Endothelial cell of umbilical vein (primary cell): Measurements from ENCODE around the gene ADAMTSL2. TPM values are rescaled to one million over a fixed set of nuclear protein-coding genes. Genes with fewer than 3 reads are reported as not detected.

ENCODE experiments used
- BruUV-seq: library from RNA; stranded (reverse); fragments of 400-500 nt; replicated peaks from 2 replicates; lab custom pipeline; 2021; lab: Mats Ljungman, UMichigan
- CTCF ChIA-PET: fragments of 300-600, 350-600 bp; sonication (Branson Sonifier 250); formaldehyde crosslinking; loops from one replicate; lab custom pipeline; 2021; ENCODE audit warnings: antibody characterized with exemption, inconsistent platforms; lab: Charles Lee
- POLR2A ChIA-PET: fragments of 300-600, 350-600 bp; sonication (Branson Sonifier 250); formaldehyde crosslinking; loops from one replicate; lab custom pipeline; 2021; ENCODE audit warnings: antibody characterized with exemption, inconsistent platforms; lab: Charles Lee
- DNase-seq: peaks from one replicate; pipeline ENCODE4 v3.0.0-alpha.2; 2011; ENCODE audit warnings: low read depth, low spot score
- FAIRE-seq: peaks from 2 replicates; lab custom pipeline; 2011; peaks lifted over from hg19 to GRCh38; lab: Jason Lieb, UNC
- H2AFZ ChIP-seq: 2 replicates; pipeline ENCODE4 v1.6.0; 2012; ENCODE audit warnings: low read depth, low read length, control low read depth, inconsistent platforms
- H3K27ac ChIP-seq: 2 replicates; pipeline ENCODE4 v1.5.1; 2011; ENCODE audit warnings: low read depth, mild to moderate bottlenecking, control low read depth, low read length, moderate library complexity; ENCODE audit not compliant: insufficient read depth
- H3K27me3 ChIP-seq, 2 experiments: 2 replicates each; pipeline versions ENCODE4 v1.6.0 to v1.6.1; 2011; ENCODE audit warnings: low read length in 2 of 2, mixed read lengths in 1 of 2; ENCODE audit not compliant: control insufficient read depth in 2 of 2, insufficient read depth in 2 of 2
- H3K36me3 ChIP-seq, 2 experiments: 2 replicates in 1 of 2; 3 replicates in 1 of 2; pipeline ENCODE4 v1.5.1; 2011; ENCODE audit warnings: low read length in 2 of 2, mild to moderate bottlenecking in 1 of 2, moderate library complexity in 1 of 2; ENCODE audit not compliant: control insufficient read depth in 2 of 2, insufficient read depth in 2 of 2; ENCODE audit errors: extremely low read depth in 1 of 2
- H3K4me1 ChIP-seq: 3 replicates; pipeline ENCODE4 v1.5.1; 2011; ENCODE audit warnings: mild to moderate bottlenecking, low read length; ENCODE audit not compliant: control insufficient read depth, insufficient read depth; ENCODE audit errors: extremely low read depth
- H3K4me2 ChIP-seq: 2 replicates; pipeline ENCODE4 v1.6.1; 2011; ENCODE audit warnings: low read length, control low read depth, mixed read lengths; ENCODE audit not compliant: insufficient read depth
- H3K4me3 ChIP-seq, 3 experiments: fragments of 200-600 bp in 1 of 3; sonication (generic), shearing (Covaris generic) in 1 of 3; replicated peaks in 1 of 3; 2 replicates each; pipeline ENCODE4 v1.5.1; 2011 to 2016; ENCODE audit warnings: control low read depth in 3 of 3, low read length in 3 of 3, mild to moderate bottlenecking in 2 of 3, inconsistent platforms in 1 of 3, low read depth in 1 of 3, moderate library complexity in 1 of 3; ENCODE audit not compliant: insufficient read depth in 1 of 3
- H3K79me2 ChIP-seq: 2 replicates; pipeline ENCODE4 v1.6.0; 2012; ENCODE audit warnings: low read length, inconsistent platforms; ENCODE audit not compliant: control insufficient read depth, insufficient read depth
- H3K9ac ChIP-seq: replicated peaks from 2 replicates; pipeline ENCODE3; 2011; ENCODE audit warnings: low read length, control low read depth; ENCODE audit not compliant: insufficient read depth; ENCODE audit errors: extremely low read depth
- H3K9me1 ChIP-seq: replicated peaks from 3 replicates; pipeline ENCODE4 v1.6.0; 2011; ENCODE audit warnings: mild to moderate bottlenecking, low read length; ENCODE audit not compliant: control insufficient read depth, insufficient read depth; ENCODE audit errors: extremely low read depth
- H3K9me3 ChIP-seq: replicated peaks from 2 replicates; pipeline ENCODE4 v1.5.1; 2012; ENCODE audit warnings: low read length, inconsistent platforms; ENCODE audit not compliant: control insufficient read depth, insufficient read depth
- H4K20me1 ChIP-seq: replicated peaks from 2 replicates; pipeline ENCODE3; 2011; ENCODE audit warnings: mild to moderate bottlenecking, low read length; ENCODE audit not compliant: control insufficient read depth, insufficient read depth; ENCODE audit errors: extremely low read depth
- CTCF ChIP-seq, 2 donors: IDR thresholded peaks; 1 replicate in 1 of 2; 2 replicates in 1 of 2; pipeline ENCODE4 v1.5.1; 2011; ENCODE audit warnings: low read length in 2 of 2, mild to moderate bottlenecking in 2 of 2, moderate library complexity in 2 of 2, control low read depth in 1 of 2, inconsistent platforms in 1 of 2, low read depth in 1 of 2; ENCODE audit not compliant: insufficient read depth in 1 of 2; ENCODE audit errors: extremely low read depth in 1 of 2
- EZH2 ChIP-seq: IDR thresholded peaks from 2 replicates; pipeline ENCODE4 v1.6.1; 2012; ENCODE audit warnings: borderline replicate concordance, low read depth, mild to moderate bottlenecking, moderate library complexity, low read length, inconsistent platforms; ENCODE audit not compliant: severe bottlenecking
- FOS ChIP-seq: IDR thresholded peaks from 2 replicates; pipeline ENCODE4 v1.6.1; 2011; ENCODE audit warnings: mild to moderate bottlenecking, low read length, moderate library complexity, borderline replicate concordance; ENCODE audit not compliant: insufficient read depth
- GATA2 ChIP-seq: IDR thresholded peaks from 2 replicates; pipeline ENCODE4 v1.7.0; 2011; ENCODE audit warnings: low read depth, mild to moderate bottlenecking, moderate library complexity, mixed read lengths, low read length; ENCODE audit not compliant: insufficient read length, insufficient read depth
- MAX ChIP-seq: IDR thresholded peaks from 2 replicates; pipeline ENCODE4 v1.6.1; 2011; ENCODE audit not compliant: insufficient read depth, insufficient read length
- MYC ChIP-seq: IDR thresholded peaks from one replicate; pipeline ENCODE4 v1.6.1; 2011; ENCODE audit warnings: mild to moderate bottlenecking, low read depth, low read length
- dilution Hi-C: fragments of 300-500 bp; cut with MboI; formaldehyde crosslinking; loops from one replicate; pipeline ENCODE4 v1.15.0; 2019; ENCODE audit warnings: low sequenced_read_pairs; ENCODE audit not compliant: extremely low pct_ligation_motif_present
- intact Hi-C: fragments of 100-400 bp; cut with micrococcal nuclease; formaldehyde crosslinking; loops from one replicate; pipeline ENCODE4 v1.10.0; 2022
- polyA plus RNA-seq, 4 experiments: library from polyadenylated mRNA; depleted of rRNA in 3 of 4; stranded (reverse) in 3 of 4; unstranded in 1 of 4; fragments of >200 nt; gene quantifications; 2 replicates each; pipeline versions ENCODE4 v1.2.1 to v1.2.3, GENCODE V29; 2011 to 2012; ENCODE audit warnings: missing spikeins in 1 of 4
- total RNA-seq: library from RNA; stranded (reverse); gene quantifications from 2 replicates; pipeline ENCODE4 v1.2.3, GENCODE V29; 2021

The ADAMTSL2 gene
- total and polyA plus RNA-seq, 2 donors (not counting 3 experiments of a cell fraction or from before 2014, with no cell fraction given) = not detected

GRCh38 chr9:133605856-133606707, 71.6 kb downstream of the ADAMTSL2 start:
- no peaks in the 10 kb centered on the region for H3K4me1 ChIP-seq
- ChIA-PET POLR2A (no interaction called here), CTCF (no interaction called here)
- no TSS peak for BruUV-seq
- H3K27me3 ChIP-seq = peaks cover 0 to 3% of the 10 kb centered on the region in 2 experiments
- no peak for FAIRE-seq
- intact Hi-C loops = no loop called here
- no peaks in the 10 kb centered on the region for H3K9me1 ChIP-seq
- TF ChIP-seq FOS = no peak
- no peak for TF ChIP-seq EZH2
- no peaks in the 10 kb centered on the region for H3K9me3 ChIP-seq
- no peak overlapping the region for H3K27ac ChIP-seq
- no peak for DNase-seq
- no peaks in the 10 kb centered on the region for H4K20me1 ChIP-seq
- no peak overlapping the region for H3K9ac ChIP-seq
- H3K4me2 ChIP-seq = no peak overlapping the region
- no peaks in the 10 kb centered on the region for H3K36me3 ChIP-seq
- H3K79me2 ChIP-seq = no peaks in the 10 kb centered on the region
- no peak overlapping the region for H2AFZ ChIP-seq
- dilution Hi-C loops = no loop called here
- no peak overlapping the region for H3K4me3 ChIP-seq

- Histone ChIP-seq H3K9me3 (no peaks in the 10 kb centered on the region), H3K4me2 (no peak overlapping the region), H3K79me2 (no peaks in the 10 kb centered on the region), H3K9ac (no peak overlapping the region), H3K4me3 (no peak overlapping the region), H3K4me1 (no peaks in the 10 kb centered on the region), H3K27me3 (peaks cover 0 to 3% of the 10 kb centered on the region in 2 experiments), H4K20me1 (no peaks in the 10 kb centered on the region), H3K9me1 (no peaks in the 10 kb centered on the region), H3K27ac (no peak overlapping the region), H3K36me3 (no peaks in the 10 kb centered on the region), H2AFZ (no peak overlapping the region)
- CTCF ChIA-PET = no interaction called here
- FAIRE-seq (no peak), DNase-seq (no peak)
- no TSS peak for BruUV-seq
- TF ChIP-seq MAX (no peak), CTCF (IDR thresholded peaks at IDR 0.05; ENCODE audit: extremely low read depth in 1 of 2, insufficient read depth in 1 of 2, low read depth in 1 of 2, low read length in 2 of 2) (no peak), EZH2 (no peak), MYC (no peak), FOS (no peak), GATA2 (no peak)
- dilution Hi-C loops (no loop called here), intact Hi-C loops (no loop called here)
- POLR2A ChIA-PET = no interaction called here
Measured at GRCh38 chr9:133606708-133607025, 72.2 kb downstream of the ADAMTSL2 start.
